Embryonic facial prominence (tissue), 1 donor: ENCODE results near the gene VAV1.
"Not testable (repeated sequence)": the region's sequence is repeated elsewhere in the genome, so short reads cannot be mapped to it uniquely, and the experiment has no call there.

ENCODE experiments used
- DNase-seq: peaks from one replicate; pipeline ENCODE4 v3.0.0-alpha.2; 2016; ENCODE audit errors: extremely low spot score

Gene VAV1

GRCh38 chr19:6851359-6851758, 78.9 kb downstream of the VAV1 start:
- no peak for DNase-seq

- DNase-seq: no peak
These were observed 79.5 kb downstream of the VAV1 start for GRCh38 chr19:6852001-6852400.

GRCh38 chr19:6853868-6854267, 81.4 kb downstream of the VAV1 start:
- DNase-seq: no peak

- no peak for DNase-seq
These were observed 82.2 kb downstream of the VAV1 start for GRCh38 chr19:6854758-6855157.

- no peak for DNase-seq
These were observed 84.4 kb downstream of the VAV1 start for GRCh38 chr19:6856749-6857372.

- DNase-seq: no peak
These were observed 89.3 kb downstream of the VAV1 start for GRCh38 chr19:6861683-6862286.

GRCh38 chr19:6862673-6863078, 90.2 kb downstream of the VAV1 start:
- DNase-seq: peak; percentile 45

GRCh38 chr19:6864325-6864940, 91.9 kb downstream of the VAV1 start:
- no peak for DNase-seq

GRCh38 chr19:6865849-6866248, 93.3 kb downstream of the VAV1 start:
- no peak for DNase-seq

GRCh38 chr19:6866741-6867151, 94.2 kb downstream of the VAV1 start:
- no peak for DNase-seq

GRCh38 chr19:6868351-6868750, 95.8 kb downstream of the VAV1 start:
- DNase-seq: no peak

GRCh38 chr19:6869151-6869882, 96.8 kb downstream of the VAV1 start:
- not testable (repeated sequence) for DNase-seq

GRCh38 chr19:6873708-6874431, 101.4 kb downstream of the VAV1 start:
- no peak for DNase-seq

- no peak for DNase-seq
These were observed 102.7 kb downstream of the VAV1 start for GRCh38 chr19:6875218-6875617.

GRCh38 chr19:6876748-6877147, 104.2 kb downstream of the VAV1 start:
- no peak for DNase-seq

GRCh38 chr19:6877766-6878165, 105.3 kb downstream of the VAV1 start:
- no peak for DNase-seq

GRCh38 chr19:6886277-6886897, 113.9 kb downstream of the VAV1 start:
- DNase-seq: no peak

- no peak for DNase-seq
These were observed 114.8 kb downstream of the VAV1 start, which contains the start of gene ADGRE1 for GRCh38 chr19:6887316-6887715. TSS of gene ADGRE1 (plus strand) at chr19:6887579. CDS start at chr19:6887609, 30 bp downstream.

GRCh38 chr19:6888967-6889366, 116.5 kb downstream of the VAV1 start:
- DNase-seq: no peak

- no peak for DNase-seq
These were observed 117.9 kb downstream of the VAV1 start for GRCh38 chr19:6890401-6890913.

GRCh38 chr19:6890938-6891337, 118.4 kb downstream of the VAV1 start:
- DNase-seq: no peak
